GM08714 (cell line): Measurements from ENCODE around the gene EML4.

Source experiments
- H3K4me3 ChIP-seq: fragments of 200-500 bp; sonication (Bioruptor generic); 2 replicates; pipeline ENCODE4 v1.5.1; 2014; ENCODE audit warnings: mild to moderate bottlenecking, low read length, inconsistent platforms
- ZNF274 ChIP-seq: IDR thresholded peaks from 2 replicates; pipeline ENCODE4 v1.6.1; 2012; ENCODE audit warnings: mild to moderate bottlenecking, low read depth, low read length

EML4 gene

DNA sequence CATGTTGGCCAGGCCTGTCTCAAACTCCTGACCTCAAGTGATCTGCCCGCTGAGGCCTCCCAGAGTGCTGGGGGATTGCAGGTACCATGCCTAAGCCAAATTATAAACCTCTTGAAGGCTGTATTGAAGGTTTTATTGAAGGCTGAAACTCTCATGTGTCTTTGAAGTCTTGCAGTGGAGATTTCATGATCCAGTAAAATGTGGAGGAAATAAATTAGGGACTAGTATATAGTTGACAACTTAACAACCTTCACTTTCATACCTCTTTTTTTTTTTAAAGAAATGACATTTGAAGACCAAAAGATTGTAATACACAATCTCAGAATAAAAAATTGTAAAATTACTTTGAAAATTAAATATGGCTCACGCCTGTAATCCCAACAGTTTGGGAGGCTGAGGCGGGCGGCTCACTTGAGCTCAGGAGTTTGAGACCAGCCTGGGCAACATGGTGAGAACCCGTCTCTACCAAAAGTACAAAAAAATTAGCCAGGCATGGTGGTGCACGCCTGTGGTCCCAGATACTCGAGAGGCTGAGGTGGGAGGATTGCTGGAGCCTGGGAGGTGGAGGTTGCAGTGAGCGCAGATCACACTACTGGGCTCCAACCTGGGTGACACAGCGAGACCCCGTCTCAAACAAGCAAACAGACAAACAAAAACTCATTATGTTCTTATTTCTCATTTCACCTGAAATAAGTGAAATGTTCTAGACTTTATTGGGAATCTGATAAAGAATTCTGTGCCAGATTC, 8.0 kb downstream of the EML4 start:
- TF ChIP-seq ZNF274, result no peak

GRCh38 chr2:42178335-42178734, 9.2 kb downstream of the EML4 start:
- no peak overlapping the region for H3K4me3 ChIP-seq
- no peak for TF ChIP-seq ZNF274

More for the DNA sequence above, 8.0 kb downstream of the EML4 start:
- no peak overlapping the region for H3K4me3 ChIP-seq

DNA sequence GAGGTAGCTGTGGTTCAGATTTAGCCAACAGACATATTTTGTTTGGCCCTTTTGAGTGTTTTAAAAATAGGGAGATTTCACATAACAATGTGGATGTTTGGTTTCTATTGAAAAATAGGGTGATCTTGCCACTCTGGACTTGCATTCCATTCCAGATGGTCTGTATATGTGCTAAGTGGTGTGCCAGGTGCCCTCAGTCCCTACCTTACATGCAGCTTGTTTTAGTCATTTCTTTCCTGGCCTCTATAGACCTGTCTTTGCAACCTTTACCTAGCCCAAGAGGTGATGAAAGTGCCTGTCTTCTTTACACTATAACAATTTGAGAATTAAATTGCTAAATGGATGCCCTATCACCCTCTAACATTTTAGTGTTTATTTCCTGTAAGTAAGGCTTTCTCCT, 11.1 kb downstream of the EML4 start:
- no peak overlapping the region for H3K4me3 ChIP-seq
- TF ChIP-seq ZNF274, result no peak

GRCh38 chr2:42182654-42183308, 13.6 kb downstream of the EML4 start:
- no peak overlapping the region for H3K4me3 ChIP-seq
- no peak for TF ChIP-seq ZNF274

- no peak overlapping the region for H3K4me3 ChIP-seq
These were observed 14.6 kb downstream of the EML4 start for GRCh38 chr2:42183775-42184174.

DNA sequence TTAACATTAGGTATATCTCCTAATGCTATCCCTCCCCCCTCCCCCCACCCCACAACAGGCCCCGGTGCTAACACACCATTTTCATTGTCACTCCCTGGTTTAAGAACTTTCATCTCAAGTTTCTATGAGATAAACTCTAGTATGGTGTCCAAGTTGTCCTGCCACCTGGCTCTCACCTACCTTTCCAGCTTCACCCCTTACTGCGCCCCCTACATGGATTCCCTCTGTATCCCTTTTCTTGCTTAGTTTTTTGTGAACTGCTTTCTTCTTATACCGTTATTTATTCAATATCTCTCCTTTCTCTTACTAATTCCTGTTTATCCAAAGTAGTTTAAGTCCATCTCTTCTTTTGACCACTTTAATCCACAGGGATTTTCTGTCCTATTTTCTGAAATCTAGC, 15.2 kb downstream of the EML4 start:
- no peak for TF ChIP-seq ZNF274
- H3K4me3 ChIP-seq, result no peak overlapping the region

More at GRCh38 chr2:42183775-42184174, 14.6 kb downstream of the EML4 start:
- TF ChIP-seq ZNF274, result no peak

DNA sequence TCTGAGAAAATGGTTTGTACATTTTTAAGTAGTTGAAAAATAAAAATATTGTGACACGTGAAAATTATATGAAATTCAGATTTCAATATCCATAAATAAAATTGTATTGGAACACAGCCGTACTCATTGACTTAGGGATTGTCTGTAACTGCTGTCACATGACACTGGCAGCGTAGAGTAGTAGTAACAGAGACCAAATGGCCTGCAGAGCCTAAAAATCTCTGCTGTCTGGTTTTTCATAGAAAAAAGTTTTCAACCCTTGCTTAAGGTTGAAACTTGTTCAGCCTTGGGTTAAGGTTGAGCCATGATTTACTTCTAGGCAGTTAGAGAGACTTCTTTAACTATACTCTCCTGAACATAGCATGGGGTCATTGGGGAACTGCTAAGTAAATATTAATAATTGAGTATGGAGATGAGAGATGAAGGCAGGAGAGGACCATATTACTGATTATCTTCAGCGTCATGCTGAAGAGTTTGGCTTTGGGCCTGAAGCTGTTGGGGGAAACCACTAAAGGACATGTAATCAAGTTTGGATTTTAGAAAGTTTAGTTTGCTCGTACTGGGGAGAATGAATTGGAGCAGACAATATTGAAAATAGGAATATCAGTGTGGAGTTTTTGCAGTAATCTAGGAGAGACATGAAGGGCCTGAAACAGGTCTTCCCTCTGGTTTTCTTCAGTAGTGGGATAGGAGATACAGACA, 16.2 kb downstream of the EML4 start:
- no peak overlapping the region for H3K4me3 ChIP-seq
- TF ChIP-seq ZNF274, result no peak

DNA sequence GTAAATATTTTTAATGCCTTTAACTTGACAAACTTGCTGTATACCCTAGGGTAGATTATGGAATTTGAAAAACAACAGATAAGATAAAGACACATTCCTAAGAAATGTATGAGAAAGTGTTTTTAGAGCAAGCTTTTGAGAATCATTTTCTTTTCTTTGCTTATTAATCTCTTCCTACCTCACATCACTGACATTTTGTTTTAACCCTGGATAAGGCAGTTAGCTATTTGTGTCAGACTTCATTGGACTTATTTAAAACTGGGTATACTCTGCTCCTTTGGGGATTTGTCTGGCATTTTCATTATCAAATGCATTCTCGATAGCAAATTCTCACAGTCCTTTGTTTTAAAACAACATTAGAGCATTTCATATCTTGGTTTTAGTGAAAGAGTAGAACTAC, 17.2 kb downstream of the EML4 start:
- TF ChIP-seq ZNF274, result no peak
- no peak overlapping the region for H3K4me3 ChIP-seq

- no peak for TF ChIP-seq ZNF274
- H3K4me3 ChIP-seq, result no peak overlapping the region
These were observed 17.9 kb downstream of the EML4 start for GRCh38 chr2:42186945-42187632.

DNA sequence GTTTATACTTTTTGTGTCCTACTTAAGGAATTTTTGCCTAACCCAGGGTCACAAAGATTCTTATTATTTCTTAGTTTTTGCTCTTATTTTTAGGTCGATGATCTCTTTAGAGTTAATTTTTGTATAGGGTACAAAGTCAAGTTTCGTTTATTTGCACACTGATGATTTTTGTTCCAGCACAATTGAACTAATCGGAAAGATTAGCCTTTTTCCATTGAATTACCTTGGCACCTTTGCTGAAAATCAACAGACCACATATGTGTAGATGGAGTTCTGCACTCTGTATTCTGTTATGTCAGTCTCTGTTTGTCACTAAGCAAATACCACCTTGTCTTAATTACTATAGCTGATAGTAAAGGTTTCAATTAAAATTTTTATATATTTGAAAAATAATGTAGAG, 18.7 kb downstream of the EML4 start:
- no peak overlapping the region for H3K4me3 ChIP-seq
- no peak for TF ChIP-seq ZNF274

- no peak for TF ChIP-seq ZNF274
- H3K4me3 ChIP-seq, result no peak overlapping the region
These were observed 20.0 kb downstream of the EML4 start for GRCh38 chr2:42189235-42189566.

GRCh38 chr2:42190191-42190590, 21.0 kb downstream of the EML4 start:
- no peak overlapping the region for H3K4me3 ChIP-seq
- TF ChIP-seq ZNF274, result no peak

DNA sequence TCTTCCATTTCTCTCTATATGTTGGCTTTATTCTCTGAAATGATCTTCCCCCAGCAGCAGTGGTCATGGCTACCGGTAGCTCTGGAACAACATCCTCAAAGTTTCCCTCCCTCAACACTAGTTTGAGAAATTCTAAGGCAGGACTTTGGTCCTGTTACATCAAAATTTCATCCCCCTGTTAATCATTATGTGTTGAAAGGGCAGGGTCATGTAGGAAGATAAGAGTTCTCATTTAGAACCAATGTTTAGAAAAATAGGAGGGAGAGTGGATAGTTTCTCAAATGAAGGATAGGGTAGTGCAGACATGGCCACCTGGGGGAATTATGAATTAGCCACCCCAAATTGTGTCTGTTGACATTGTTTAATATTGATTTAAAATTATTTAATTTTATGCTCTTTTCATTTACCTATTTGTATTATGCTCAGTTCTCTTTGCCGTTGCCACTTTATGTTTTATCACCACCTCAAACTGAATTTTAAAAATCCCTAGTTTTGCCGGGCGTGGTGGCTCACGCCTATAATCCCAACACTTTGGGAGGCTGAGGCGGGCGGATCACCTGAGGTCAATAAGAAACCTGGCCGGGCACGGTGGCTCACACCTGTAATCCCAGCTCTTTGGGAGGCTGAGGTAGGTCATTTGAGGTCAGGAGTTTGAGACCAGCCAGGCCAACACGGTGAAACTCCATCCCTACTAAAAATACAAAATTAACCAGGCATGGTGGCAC, 22.3 kb downstream of the EML4 start:
- TF ChIP-seq ZNF274, result no peak
- H3K4me3 ChIP-seq, result no peak overlapping the region

DNA sequence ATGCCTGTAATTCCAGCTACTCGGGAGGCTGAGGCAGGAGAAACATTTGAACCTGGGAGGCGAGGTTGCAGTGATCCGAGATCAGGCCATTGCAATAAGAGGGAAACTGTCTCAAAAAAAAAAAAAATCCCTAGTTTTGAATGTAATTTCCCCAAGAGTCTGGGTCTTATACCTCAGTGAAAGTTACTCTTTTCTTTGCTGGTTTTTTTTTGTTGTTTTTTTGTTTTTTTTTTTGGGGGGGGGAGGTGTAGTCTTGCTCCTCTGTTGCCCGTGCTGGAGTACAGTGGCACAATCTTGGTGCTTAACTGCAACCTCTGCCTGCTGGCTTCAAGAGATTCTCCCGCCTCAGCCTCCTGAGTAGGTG, 22.8 kb downstream of the EML4 start:
- no peak for TF ChIP-seq ZNF274
- no peak overlapping the region for H3K4me3 ChIP-seq
